Transverse colon (tissue), 4 donors: ENCODE data around the gene CCDC15. TPM values are rescaled to one million over a fixed set of nuclear protein-coding genes. Genes with fewer than 3 reads are reported as not detected.
"Not testable (repeated sequence)": the region's sequence is repeated elsewhere in the genome, so short reads cannot be mapped to it uniquely, and the experiment has no call there.

Experiments used
- DNase-seq: peaks from one replicate; pipeline ENCODE4 v3.0.0-alpha.2; 2019
- H3K27ac ChIP-seq, 4 donors: fragments of 200-600 bp; sonication (generic); 2 replicates each; pipeline ENCODE4 v1.5.1; 2016 to 2018; ENCODE audit warnings: inconsistent platforms in 4 of 4
- H3K27me3 ChIP-seq: fragments of 200-600 bp; sonication (generic); 2 replicates; pipeline ENCODE4 v1.5.1; 2017; ENCODE audit warnings: inconsistent platforms
- H3K36me3 ChIP-seq, 4 donors: fragments of 200-600 bp; sonication (generic); 2 replicates each; pipeline ENCODE4 v1.5.1; 2017 to 2019; ENCODE audit warnings: inconsistent platforms in 4 of 4
- H3K4me1 ChIP-seq, 4 donors: fragments of 200-600 bp; sonication (generic); 2 replicates each; pipeline ENCODE4 v1.5.1; 2017 to 2020; ENCODE audit warnings: inconsistent platforms in 4 of 4
- H3K4me3 ChIP-seq, 4 donors: fragments of 200-600 bp; sonication (generic); 1 replicate in 1 of 4; 2 replicates in 3 of 4; pipeline versions ENCODE4 v1.5.1 to v1.6.1; 2017 to 2019; ENCODE audit warnings: inconsistent platforms in 4 of 4
- H3K9me3 ChIP-seq, 2 donors: fragments of 200-600 bp; sonication (generic); 2 replicates each; pipeline ENCODE4 v1.5.1; 2017 to 2019; ENCODE audit warnings: inconsistent platforms in 2 of 2
- CTCF ChIP-seq, 5 experiments: fragments of 200-600 bp in 3 of 5; fragments of 450-650 bp in 2 of 5; sonication (generic) in 3 of 5; IDR thresholded peaks; 1 replicate in 2 of 5; 2 replicates in 3 of 5; pipeline ENCODE4 v1.5.1; 2016 to 2017; ENCODE audit warnings: antibody characterized with exemption in 5 of 5, inconsistent platforms in 3 of 5, mild to moderate bottlenecking in 2 of 5, moderate library complexity in 1 of 5
- EP300 ChIP-seq: sonication (generic); formaldehyde crosslinking; IDR thresholded peaks from one replicate; pipeline ENCODE4 v1.6.1; 2017; ENCODE audit warnings: antibody characterized with exemption, low read depth
- POLR2A ChIP-seq: fragments of 450-650 bp; IDR thresholded peaks from one replicate; pipeline ENCODE4 v1.6.1; 2016; ENCODE audit warnings: antibody characterized with exemption, mild to moderate bottlenecking, moderate library complexity
- POLR2AphosphoS5 ChIP-seq, 3 donors: sonication (generic); formaldehyde crosslinking; IDR thresholded peaks; one replicate each; pipeline ENCODE4 v1.6.1; 2016; ENCODE audit warnings: antibody characterized with exemption in 3 of 3
- WGBS, 2 donors: methylation state at CpG; one replicate each; pipeline ENCODE4 v1.1.5; 2018; ENCODE audit warnings: low coverage in 1 of 2; 5-methylcytosine and 5-hydroxymethylcytosine counted together
- in situ Hi-C, 4 donors: fragments of 200-750 bp; cut with MboI; loops; one replicate each; pipeline versions ENCODE4 v1.15.0 to v1.15.1; 2017; ENCODE audit warnings: low sequenced_read_pairs in 3 of 4, low pct_ligation_motif_present in 1 of 4, low pct_unique_long_range_greater_than_20kb in 1 of 4
- intact Hi-C: fragments of 100-400 bp; cut with DNase I; formaldehyde crosslinking; loops from one replicate; pipeline ENCODE4 v1.15.1; 2023; ENCODE audit warnings: low total_unique reads
- total RNA-seq, 4 donors: library from RNA; depleted of rRNA; stranded (reverse); fragments of >200 nt; gene quantifications; one replicate each; pipeline ENCODE4 v1.1.0, GENCODE V29; 2016

CCDC15 gene
- total RNA-seq, 4 donors from 2014 or later: 0.64 to 0.82 (median 0.75) TPM; not detected in 1

DNA sequence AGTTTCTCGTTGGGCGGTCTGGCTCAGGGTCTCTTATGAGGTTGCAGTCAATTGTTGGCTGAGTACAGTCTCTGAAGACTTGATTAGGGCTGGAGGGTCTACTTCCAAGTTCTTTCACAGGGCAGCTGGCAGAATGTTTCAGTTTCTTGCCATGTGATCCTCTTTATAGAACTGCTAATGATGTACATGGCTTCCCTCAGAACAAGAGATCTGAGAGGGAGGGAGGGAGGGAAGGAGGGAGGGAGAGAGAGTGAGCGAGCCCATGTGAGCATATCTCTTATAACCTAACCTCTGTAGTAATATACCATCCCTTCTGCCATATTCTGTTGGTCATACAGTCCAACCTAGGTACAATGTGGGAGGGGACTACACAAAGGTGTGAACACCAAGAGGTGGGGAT lies 2.7 kb upstream of the CCDC15 start:
- Histone ChIP-seq H3K27ac (no peak overlapping the region), H3K36me3 (no peaks in the 10 kb centered on the region), H3K9me3 (no peaks in the 10 kb centered on the region), H3K27me3 (peaks cover 12% of the 10 kb centered on the region), H3K4me1 (peaks cover 0 to 13% (median 2%) of the 10 kb centered on the region in 4 donors), H3K4me3 (no peak overlapping the region)
- DNase-seq: no peak
- TF ChIP-seq POLR2A: no peak
- no peak for TF ChIP-seq POLR2AphosphoS5 (IDR thresholded peaks at IDR 0.05)
- TF ChIP-seq CTCF (IDR thresholded peaks at IDR 0.05): no peak
- TF ChIP-seq EP300: no peak
- intact Hi-C loops: loop anchor here (10.0 kb wide), 1 partner anchor 163 kb away; the partner anchor contains the start of gene TMEM218
- in situ Hi-C loops: loop anchor here (10.0 to 25.0 kb wide), 4 partner anchors 163 to 461 kb away; partner anchors contain the start of gene TMEM218 (in 1 of the 4)
- 76 to 80% methylated on average over 3 of the region's 3 CpGs for WGBS, 2 donors

DNA sequence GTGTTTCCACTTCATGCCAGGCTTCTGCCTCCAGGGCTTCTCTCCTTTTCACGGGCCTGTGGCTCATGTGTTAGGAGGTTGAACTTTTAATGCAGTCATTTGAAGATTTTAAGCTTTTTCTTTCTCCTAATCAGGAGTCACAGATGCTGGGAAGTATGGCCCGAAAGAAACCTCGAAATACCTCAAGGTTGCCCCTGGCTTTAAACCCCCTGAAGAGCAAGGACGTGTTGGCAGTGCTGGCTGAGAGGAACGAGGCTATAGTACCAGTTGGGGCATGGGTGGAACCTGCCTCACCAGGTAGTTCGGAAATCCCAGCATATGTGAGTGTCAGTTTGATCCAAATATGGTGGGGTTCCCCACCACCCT lies 571 bp downstream of the CCDC15 start:
- Histone ChIP-seq H3K27ac (peak overlapping the region; percentile 74 to 86 (median 82)), H3K4me3 (peak overlapping the region; percentile 56 to 86 (median 68)), H3K36me3 (no peaks in the 10 kb centered on the region), H3K27me3 (peaks cover 8% of the 10 kb centered on the region), H3K4me1 (peaks cover 0 to 13% (median 2%) of the 10 kb centered on the region in 4 donors), H3K9me3 (no peaks in the 10 kb centered on the region)
- in situ Hi-C loops (loop anchor here (10.0 to 25.0 kb wide), 4 partner anchors 160 to 458 kb away; partner anchors contain the start of gene TMEM218 (in 1 of the 4)), intact Hi-C loops (loop anchor here (10.0 kb wide), 1 partner anchor 160 kb away; the partner anchor contains the start of gene TMEM218)
- 0 to 38% methylated on average over 1 to 6 of the region's 6 CpGs for WGBS, 2 donors
- DNase-seq: no peak
- TF ChIP-seq EP300: no peak

DNA sequence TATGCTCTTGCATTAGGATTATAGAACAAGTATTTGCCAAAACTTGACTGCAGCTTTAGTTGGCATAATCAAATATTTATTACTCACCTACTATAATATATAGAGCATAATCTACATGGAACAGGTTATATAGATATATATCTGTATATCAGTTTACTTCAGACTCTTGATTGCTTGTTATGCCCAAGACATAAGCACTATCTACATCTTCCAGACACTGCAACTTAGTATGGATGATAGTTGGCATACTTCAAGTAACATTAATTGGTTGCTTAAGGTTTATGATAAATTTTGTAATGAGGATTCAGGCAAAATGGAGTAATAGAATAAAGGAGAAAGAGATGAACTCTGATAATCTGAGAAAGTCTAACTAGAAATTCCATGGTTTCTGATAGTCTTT lies 1.0 kb downstream of the CCDC15 start:
- intact Hi-C loops: loop anchor here (10.0 kb wide), 1 partner anchor 160 kb away; the partner anchor contains the start of gene TMEM218
- no peak overlapping the region for H3K27ac ChIP-seq
- no peaks in the 10 kb centered on the region for H3K9me3 ChIP-seq
- in situ Hi-C loops: loop anchor here (10.0 to 25.0 kb wide), 4 partner anchors 160 to 457 kb away; partner anchors contain the start of gene TMEM218 (in 1 of the 4)
- H3K4me1 ChIP-seq: peaks cover 0 to 13% (median 2%) of the 10 kb centered on the region in 4 donors
- no peak overlapping the region for H3K4me3 ChIP-seq
- H3K36me3 ChIP-seq: no peaks in the 10 kb centered on the region
- DNase-seq: no peak
- peaks cover 8% of the 10 kb centered on the region for H3K27me3 ChIP-seq
- TF ChIP-seq POLR2A: no peak
- no peak for TF ChIP-seq CTCF (IDR thresholded peaks at IDR 0.05)
- no peak for TF ChIP-seq POLR2AphosphoS5 (IDR thresholded peaks at IDR 0.05)
- TF ChIP-seq EP300: no peak

GRCh38 chr11:124961972-124962609 lies 8.1 kb downstream of the CCDC15 start:
- DNase-seq: no peak
- Histone ChIP-seq H3K9me3 (no peaks in the 10 kb centered on the region), H3K4me3 (no peak overlapping the region), H3K36me3 (no peaks in the 10 kb centered on the region), H3K27ac (no peak overlapping the region), H3K4me1 (no peaks in the 10 kb centered on the region), H3K27me3 (no peaks in the 10 kb centered on the region)
- 20 to 21% methylated on average over 5 of the region's 5 CpGs for WGBS, 2 donors
- in situ Hi-C loops (loop anchor here in 2 of 4 donors (25.0 kb wide), 2 partner anchors 175 to 450 kb away; no protein-coding TSS in a partner anchor), intact Hi-C loops (loop anchor here (5.0 kb wide), 1 partner anchor 175 kb away; no protein-coding TSS in a partner anchor)
- no peak for TF ChIP-seq POLR2AphosphoS5 (IDR thresholded peaks at IDR 0.05)
- no peak for TF ChIP-seq POLR2A
- no peak for TF ChIP-seq EP300
- peak; percentile 58 to 76 (median 60) for TF ChIP-seq CTCF (IDR thresholded peaks at IDR 0.05)

DNA sequence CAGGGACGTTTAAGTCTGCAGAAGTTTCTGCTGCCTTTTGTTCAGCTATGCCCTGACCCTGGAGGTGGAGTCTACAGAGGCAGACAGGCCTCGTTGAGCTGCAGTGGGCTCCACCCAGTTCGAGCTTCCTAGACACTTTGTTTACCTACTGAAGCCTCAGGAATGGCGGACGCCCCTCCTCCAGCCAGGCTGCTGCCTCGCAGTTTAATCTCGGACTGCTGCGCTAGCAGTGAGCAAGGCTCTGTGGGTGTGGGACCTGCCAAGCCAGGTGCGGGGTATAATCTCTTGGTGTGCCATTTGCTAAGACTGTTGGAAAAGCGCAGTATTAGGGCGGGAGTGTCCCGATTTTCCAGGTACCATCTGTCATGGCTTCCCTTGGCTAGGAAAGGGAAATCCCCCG lies 14.2 kb downstream of the CCDC15 start:
- intact Hi-C loops: not testable (repeated sequence)
- WGBS, 2 donors: 87% methylated on average over 13 of the region's 13 CpGs; no CpG with 5 or more reads in 1 of the 2 donors

More for the DNA sequence above, 14.2 kb downstream of the CCDC15 start:
- H3K4me3 ChIP-seq, H3K4me1 ChIP-seq, H3K27me3 ChIP-seq, H3K36me3 ChIP-seq, H3K27ac ChIP-seq, DNase-seq, H3K9me3 ChIP-seq: not testable (repeated sequence)
- in situ Hi-C loops: loop anchor here in 2 of 4 donors (25.0 kb wide), 2 partner anchors 169 to 444 kb away; no protein-coding TSS in a partner anchor
